8988T (cell line): ENCODE results near the gene CNTNAP2.

ENCODE experiments used
- DNase-seq: peaks from one replicate; pipeline ENCODE4 v3.0.0; 2011

The CNTNAP2 gene

DNA sequence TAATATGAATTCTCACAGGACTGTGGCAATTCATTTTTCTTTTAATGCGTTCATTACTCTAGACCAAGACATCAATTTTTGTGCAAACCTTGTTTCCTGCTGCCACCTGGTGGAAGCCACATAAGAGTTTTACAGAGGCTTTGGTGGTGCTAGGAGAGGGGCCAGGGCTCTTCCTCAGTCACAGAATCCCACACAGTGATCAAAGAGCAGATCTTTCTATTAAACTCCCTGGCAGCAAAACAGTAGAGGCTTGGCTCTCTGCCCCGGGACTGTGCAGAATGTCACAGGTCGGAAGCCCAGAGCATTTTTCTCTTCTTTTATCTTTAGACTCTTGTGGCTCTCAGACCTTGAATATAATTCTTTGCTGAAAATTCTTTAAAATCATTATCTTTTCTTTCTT lies 1967.5 kb downstream of the CNTNAP2 start:
- DNase-seq = no peak

DNA sequence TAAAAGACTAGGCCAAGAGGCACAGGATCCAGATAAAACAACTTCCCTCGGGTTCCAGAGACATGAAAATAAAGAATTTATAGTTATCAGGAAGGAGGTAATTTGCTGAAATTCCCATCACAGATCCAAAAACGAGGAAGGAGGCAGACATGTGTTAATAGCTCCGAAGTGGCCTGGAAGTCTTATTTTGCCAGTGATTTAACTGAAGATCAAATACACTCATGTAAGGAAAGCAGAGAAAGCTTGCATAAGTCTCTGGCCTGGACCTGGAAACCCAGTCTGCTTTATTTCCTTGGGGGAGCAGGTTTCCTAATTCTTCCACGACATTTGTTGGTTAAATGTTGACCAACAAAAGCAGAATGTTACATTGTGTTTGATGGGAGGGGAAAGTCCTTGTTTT lies 1975.3 kb downstream of the CNTNAP2 start:
- DNase-seq = no peak

DNA sequence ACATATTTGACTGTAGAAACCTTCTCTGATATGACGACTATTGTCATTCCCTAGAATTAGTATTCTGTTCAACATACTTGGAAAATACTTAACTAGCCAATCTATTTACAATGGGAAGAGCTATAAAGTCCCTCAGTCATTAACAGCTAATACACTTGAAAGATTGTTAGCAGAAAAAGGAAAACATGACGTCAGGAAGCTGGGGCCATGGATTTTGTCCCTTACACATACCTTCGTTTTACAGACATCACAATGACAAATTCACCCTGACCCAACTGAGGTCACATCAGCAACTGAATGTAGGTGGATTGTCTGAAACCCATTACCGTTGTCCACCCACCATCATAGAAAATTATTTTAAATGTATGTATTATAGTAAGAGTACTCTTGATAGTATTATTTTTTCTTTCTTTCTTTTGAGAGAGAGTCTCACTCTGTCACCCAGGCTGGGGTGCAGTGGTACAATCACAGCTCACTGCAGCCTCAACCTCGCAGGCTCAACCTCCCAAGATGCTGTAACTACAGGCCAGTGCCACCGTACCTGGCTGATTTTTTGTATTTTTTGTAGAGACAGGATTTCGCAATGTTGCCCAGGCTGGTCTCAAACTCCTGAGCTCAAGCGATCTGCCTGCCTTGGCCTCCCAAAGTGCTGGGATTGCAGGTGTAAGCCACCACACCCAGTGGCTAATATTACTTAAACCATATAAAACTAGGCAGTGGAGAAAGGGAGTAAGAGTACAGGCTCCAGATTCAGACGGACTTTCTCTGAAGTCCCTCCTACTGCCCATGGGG lies 1977.0 kb downstream of the CNTNAP2 start:
- no peak for DNase-seq

DNA sequence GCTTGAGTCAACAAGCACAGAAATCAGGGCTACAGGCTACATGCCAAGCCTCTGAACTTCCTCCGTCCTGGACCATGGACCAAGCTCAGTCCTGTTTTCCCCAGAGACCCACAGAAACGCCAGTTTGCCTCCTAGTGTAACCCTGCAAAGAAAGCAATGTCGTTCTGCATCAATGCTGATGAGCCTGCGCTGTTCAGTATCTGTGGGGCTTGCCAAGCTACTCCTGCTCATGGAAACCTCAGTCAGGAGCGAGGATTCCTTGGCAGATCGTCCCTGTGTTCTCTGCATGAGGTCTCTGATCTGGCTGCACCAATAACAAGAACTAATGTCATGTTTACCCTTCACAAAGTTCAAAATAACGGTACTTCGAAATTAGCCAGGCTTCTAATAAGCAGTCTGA lies 1978.5 kb downstream of the CNTNAP2 start:
- DNase-seq = no peak

DNA sequence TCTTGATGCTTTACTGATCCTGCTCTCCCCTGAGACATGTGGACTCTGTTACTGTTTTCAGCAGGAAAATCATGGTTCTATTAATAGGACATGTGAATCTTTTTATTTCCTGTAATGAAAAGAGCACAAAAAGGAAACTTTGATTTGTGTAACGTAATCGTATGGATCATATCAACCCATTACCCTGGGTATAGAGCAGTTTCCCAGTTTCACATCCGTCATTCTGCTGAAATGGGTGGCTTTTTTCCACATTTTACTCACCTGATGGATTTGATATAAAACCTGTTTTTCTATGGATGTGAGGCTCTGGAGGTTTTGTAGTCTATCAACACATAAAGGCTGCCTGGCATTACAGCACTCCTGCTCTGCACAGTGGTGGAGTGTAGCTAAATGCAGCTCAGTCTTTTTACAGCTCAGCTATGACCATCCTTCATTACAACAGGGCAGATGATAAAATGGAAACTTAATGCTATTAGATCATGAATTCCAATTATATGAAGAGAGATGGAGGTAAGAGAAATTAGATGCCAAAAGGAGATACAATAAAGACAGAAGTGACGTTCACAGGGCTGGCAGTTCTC lies 1987.6 kb downstream of the CNTNAP2 start:
- DNase-seq = no peak

DNA sequence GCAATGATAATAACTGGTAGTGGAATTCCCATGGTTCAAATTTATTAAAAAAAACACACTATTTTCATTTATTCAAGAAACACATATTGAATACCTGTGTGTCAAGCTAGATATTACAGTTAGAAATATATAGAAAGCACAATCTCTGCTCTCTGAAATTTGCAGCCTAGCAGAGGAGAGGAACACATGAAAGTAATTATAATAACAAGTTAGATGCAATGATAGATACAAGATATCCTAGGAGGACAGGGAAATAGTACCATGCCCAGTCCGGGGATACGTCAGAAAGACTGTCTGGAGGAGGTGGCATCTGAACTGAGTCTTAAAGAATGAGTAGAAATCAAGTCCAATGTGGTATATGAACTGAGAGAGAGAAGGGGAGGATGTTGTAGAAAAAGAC lies 1988.3 kb downstream of the CNTNAP2 start:
- DNase-seq = no peak

DNA sequence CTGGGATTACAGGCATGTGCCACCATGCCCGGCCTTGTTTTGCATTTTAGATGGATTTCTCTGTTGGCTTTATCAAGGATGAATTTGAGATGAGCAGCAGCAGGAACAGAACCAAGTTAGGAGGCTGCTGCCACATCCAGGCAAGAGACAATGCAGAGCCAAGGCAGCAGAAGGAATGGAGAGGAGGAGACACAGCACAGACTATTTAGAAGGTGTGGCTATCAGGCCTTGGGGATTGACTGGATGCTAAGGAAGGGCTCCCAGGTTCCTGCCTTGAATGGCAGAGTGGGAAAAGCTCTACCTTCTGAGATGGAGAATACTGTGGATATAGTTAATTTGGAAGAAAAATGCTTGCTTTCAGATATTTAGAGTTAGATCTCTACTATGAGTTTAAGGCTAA lies 1989.3 kb downstream of the CNTNAP2 start:
- no peak for DNase-seq

DNA sequence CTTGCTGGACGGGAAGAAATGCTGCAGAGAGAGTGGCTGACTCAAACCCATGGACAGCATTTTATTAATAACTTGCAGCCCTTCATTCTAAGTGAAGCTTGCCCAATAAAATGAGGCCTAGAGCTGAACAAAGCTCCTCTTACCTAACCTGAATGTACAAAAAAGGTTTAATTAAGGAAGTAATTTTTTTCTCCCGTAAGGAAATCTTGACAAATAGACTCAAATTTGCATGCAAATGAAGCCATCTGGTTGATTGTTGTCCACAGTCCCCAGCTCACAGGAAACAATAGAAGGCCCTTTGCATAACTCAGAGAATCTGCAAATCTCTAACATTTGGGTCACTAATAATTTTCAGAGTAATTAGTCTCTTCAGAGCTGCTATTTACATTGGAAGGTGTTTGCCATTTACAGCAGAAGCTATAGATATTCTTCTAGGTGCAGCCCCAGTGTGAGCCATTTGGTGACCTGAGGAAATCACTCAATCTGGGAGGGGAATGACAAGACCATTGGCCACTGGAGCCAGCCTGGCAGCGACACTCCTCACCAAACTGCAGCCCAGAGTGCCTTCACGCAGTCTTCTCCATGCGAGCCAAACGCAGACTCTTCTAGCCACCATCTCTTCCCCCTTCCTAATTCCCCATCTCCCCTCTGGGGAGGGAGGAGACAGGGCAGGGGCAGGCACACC lies 1991.0 kb downstream of the CNTNAP2 start:
- DNase-seq = no peak

DNA sequence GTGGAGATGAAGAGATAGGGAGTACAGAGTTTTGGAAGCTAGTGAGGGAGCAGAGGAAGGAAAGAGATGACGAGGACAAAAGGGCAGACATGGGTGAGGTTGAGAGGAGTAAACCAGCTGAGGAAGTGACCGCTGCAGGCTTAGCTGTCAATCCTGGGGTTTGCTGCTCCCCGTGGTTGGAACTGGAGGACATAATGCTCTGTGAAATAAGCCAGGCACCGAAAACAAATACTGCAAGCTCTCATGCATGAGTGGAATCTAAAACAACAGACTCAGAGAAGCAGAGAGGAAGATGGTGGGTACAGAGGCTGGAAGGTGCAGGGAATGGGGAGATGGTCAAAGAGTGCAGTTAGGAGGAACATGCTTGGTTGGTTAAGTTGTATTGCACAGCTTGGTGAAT lies 1991.8 kb downstream of the CNTNAP2 start:
- DNase-seq = no peak

DNA sequence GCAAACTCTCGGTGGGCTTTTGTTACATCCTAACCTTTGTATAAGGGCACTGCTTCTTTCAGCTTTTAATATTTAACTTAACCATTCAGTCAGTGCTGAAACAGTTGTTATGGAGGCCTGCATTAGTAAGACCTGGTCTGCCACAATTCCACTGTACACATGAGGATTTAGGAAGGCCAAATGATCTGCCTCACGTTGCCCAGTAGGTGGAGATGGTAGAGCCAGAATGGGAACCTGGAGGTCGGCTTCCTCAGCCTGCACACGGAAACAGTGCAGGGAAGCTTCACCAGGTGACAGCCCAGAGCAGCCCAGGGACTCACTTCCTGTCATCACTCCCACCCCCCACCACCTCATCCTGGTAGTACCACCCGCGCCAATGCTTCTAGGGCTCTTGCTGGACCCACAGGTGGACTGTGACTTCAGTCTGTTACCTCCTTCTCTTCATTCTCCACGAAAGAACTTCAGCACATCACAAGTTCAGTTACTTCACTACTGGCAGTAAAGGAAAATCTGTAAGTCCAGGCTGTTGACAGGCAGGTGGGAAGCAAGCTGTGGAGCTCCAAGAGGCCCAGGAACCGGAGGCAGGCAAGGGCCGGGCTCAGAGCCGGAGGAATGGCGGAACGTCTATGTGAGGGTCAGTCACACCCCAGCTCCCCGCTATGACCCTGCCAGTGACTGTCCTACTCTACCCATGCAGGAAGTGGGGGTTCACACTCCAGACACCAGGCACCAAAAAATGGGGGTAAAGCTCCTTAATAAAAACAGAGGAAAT lies 1993.7 kb downstream of the CNTNAP2 start:
- no peak for DNase-seq

DNA sequence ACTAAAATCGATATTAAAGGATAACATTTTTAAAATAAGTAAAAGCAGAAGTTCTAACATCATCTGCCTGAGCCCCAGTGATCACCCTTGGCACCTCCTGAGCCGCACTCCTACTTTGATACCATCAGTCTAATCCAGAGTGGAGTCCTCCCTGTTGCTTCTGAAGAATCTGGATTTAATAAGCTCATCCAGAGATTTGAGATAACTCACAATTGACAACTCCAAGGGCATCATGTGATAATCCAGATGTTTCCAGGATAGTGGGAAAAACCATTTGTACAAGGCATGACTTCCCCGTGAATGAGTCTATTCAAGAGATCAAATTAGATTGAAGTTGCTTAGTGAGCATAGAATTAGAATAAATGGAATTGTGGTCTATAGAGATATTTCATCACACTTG lies 1998.2 kb downstream of the CNTNAP2 start:
- no peak for DNase-seq

DNA sequence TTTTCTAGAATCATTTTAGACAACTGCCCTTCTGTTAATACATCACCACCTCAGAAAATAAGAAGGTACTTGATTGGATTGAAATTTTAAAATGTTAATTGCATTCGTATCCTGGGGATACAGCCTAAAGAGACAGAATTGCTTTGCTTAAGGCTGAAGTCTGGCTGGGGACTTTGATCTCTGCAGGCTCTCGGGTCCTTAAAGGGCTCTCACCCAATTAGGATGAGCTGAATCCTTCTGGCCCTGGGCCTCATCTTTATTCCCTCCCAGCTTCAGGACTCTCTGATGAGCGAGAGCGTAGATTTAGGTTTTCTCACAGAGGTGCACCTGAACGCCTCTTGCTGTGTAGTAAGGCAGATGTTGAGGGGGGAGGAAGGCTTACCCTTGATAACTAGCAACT lies 1998.7 kb downstream of the CNTNAP2 start:
- DNase-seq = no peak

DNA sequence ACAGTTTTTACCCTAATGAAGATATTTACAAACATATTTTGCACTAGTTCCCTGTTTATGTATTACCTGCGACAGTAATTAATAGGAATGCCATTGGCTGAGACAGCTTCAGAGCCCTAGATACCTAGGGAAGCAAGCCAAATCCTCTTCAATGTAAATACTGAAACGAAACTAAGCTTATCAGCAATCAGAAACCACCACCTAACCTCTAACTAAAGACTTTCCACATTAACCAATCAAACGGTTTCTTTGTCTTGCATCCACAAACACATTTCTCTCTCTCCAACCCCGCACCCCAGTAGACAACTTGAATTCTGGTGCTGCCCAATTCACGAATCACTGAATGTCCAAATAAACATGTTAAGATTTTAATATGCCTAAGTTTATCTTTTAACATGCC lies 1999.6 kb downstream of the CNTNAP2 start:
- no peak for DNase-seq

DNA sequence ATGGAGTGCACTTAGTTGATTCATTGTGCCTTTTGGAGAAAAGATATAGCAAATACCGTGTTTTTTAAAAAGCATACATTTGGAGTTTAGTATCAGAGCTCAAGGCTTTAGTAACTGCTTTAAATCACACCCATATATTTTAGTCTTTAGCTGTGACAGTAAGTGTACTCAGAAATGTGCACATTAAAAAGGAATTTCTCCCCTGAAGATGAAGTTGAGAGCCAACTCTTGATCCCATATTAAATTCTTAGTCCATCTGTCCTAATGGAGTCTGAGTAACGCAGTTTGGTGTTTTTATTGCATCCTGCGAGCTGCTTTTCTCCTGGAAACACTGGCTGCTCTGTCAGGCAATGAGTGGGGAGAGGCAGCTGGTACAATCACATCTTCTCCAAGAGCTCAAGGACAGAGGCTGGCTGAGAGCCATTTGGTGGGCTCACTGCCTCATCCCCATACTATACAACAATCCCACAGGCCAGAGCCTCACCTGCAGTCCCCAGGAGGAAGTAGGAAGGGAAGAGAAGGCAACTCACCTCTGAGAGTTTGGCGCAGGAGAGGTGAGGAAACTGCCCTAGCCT lies 2000.3 kb downstream of the CNTNAP2 start:
- DNase-seq = no peak

DNA sequence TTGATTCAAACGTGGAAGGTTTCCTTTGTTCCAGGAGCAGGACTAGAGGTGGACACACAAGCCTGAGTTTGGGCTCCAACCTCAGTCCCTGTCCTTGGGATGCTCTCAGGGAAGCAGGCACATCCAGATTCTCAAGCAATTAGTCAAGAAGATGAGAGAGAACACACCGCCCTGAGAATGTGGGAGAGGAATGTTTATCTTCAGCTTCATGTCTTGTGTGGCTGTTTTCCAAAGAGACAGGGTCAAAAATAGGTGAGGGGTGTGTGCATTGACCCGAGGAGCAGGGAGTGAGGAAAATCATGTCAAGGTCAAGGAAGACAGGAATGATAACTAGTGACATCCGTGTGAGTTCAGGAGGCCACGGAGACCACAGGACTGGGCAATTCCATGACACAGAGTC lies 2001.8 kb downstream of the CNTNAP2 start:
- DNase-seq = no peak

DNA sequence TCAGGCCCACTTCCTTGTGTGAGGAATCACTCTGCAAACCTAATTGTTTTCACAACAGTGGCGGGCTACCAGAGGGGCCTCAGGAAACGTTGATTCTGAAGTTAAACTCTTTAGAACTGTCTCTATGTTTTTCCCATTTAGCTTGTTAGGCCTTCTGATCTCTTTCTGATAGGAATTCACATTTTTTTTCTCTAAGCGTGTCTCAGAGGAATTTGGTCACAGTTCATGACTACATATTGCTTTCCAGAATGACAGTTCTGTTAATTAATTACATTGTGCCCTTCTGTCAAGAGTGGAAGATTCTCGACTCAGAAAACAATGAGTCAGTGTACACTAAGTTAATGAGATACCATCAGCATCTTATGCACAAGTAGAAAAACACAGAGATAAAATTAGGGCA lies 2004.8 kb downstream of the CNTNAP2 start:
- DNase-seq = no peak

DNA sequence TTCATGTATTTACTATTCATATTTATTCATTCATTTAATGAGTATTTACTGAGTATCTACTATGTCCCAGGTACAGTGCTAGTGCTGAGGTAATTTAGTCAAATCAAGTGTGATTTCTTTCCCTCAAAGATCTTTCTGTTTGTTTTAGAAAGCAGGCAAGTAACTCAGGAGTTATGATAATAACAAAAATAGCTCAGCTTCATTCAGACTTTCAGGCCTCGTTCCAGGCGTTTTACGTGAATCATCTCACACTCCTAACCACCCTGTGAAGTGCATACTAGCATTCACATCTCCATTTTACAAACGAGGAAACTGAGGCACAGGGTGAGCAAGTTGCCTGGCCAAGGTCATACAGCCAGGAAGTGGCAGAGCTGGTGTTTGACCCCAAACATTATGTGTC lies 2005.2 kb downstream of the CNTNAP2 start:
- DNase-seq = no peak

DNA sequence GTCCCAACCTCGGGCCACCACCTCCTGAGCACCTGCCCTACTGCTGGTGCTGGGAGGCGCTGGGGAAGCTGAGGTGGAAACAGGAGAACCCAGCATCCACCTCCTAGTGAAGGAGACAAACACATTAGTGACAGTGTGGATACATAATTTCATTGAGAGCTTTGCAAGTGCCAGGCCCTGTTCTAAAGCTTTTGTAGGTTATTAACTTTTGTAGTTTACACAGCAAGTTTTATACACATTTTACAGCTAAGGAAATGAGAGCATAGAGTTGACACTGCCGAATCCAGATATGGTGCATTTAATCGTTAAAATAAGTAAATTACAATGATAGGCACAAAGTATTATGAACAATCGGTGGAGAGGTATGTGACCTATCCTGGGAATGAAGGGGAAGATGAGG lies 2007.9 kb downstream of the CNTNAP2 start:
- no peak for DNase-seq

DNA sequence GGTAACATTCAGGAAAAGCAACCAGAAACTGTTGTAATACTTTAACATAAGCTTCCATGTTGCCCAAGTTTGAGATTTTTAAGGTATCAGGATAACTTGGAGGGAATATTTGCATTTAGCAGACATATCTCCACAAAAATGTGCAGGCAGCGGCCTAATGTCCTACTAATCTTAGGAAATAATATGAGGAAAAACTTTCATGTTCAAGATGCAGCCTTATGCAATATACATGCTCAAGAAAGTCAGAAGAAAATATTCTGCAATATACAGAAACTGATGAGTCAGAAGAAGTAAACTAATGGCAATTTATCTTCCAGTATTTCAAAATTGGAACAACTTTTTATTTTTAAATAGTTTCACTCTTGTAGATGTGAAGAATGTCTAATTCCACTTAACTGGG lies 2010.8 kb downstream of the CNTNAP2 start:
- no peak for DNase-seq

DNA sequence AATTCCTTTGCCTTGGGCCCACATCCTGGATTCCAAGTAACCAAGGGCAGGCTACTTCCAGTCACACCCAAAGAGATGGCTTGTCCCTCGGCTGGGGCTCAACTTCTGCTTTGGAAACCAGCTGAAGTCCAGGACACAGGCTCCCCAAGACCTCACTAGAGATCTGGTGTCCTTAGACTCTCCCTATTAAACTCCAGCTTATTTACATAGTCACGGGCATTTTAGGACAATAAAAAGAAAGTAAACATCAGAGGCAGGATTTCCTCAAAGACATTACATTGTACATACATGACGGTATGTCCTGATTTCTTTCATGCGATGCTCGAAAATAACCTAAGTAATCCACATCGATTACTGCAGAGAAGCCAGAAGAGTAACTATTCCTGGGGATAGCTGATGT lies 2012.4 kb downstream of the CNTNAP2 start:
- DNase-seq = no peak

DNA sequence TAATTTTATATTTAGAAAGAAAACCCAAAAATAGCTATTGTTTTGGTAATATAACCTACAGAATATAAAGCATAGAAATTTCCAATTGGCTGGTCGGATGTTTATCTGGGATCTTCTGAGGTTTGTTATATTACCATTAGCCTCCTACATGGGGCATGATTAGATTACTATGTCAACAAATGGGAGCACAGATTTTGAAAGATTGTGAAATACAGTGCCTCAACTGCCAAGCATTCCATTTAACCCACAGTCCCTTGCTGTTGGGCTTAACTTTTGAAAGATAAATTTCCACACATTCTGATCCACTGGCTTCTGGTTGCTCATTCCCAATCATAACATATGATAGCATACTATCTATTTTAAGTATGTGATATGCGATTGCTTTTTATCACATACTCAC lies 2018.5 kb downstream of the CNTNAP2 start:
- DNase-seq = no peak

DNA sequence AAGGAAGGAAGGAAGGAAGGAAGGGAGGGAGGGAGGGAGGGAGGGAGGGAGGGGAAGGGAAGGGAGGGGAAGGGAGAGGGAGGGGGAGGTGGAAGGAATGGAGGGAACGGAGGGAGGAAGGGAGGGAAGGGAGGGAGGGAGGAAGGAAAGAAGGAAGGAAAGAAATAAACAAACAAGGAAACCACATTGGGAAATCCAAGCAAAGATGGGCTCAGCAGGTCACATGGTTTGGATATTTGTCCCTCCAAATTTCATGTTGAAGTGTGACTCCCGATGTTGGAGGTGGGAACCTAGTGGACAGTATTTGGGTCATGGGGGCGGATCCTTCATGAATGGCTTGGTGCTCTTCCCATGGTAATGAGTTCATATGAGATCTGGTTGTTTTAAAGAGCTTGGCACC lies 2019.4 kb downstream of the CNTNAP2 start:
- no peak for DNase-seq

DNA sequence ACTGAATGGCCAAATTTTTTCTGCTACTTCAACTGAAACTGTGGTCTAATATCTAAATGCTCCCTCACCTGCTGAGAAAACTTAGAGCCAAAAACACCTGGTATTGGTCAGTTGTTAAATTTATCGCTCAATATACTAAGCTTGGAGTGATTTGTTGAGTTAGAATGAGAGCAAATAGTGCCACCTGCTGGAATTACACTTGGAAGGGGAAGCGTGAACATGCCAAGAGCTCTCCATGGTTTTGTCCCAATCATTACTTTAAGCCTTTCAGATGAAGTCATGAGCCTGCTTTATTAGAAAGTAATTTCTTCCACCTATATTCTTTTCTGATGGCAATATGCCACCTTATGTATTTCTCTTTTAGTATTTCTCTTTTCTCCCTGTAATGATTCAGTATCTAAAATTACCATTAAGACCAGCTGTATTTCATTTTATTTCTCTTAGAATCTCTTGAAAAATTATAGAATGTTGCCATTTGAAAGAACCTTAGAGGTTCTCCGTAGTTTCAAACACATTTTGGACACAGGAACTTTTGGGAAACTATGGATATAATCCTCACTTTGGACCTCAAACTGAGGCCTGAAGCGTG lies 2026.2 kb downstream of the CNTNAP2 start:
- DNase-seq = no peak
